GM18907 (cell line): ENCODE results near the gene HEBP1.

Experiments
- ATAC-seq: cut with Tn5 transposase; IDR thresholded peaks from one replicate; pipeline ENCODE4 v1.9.1; 2021; ENCODE audit warnings: mild to moderate bottlenecking, moderate library complexity; ENCODE audit not compliant: unreplicated experiment

HEBP1 gene

GRCh38 chr12:13024531-13024916 lies 24.5 kb upstream of the HEBP1 start:
- ATAC-seq = no peak

- no peak for ATAC-seq
These were observed 23.9 kb upstream of the HEBP1 start for GRCh38 chr12:13023811-13024530.

GRCh38 chr12:13022851-13023271 lies 22.8 kb upstream of the HEBP1 start:
- ATAC-seq = no peak

- no peak for ATAC-seq
These were observed 11.0 kb upstream of the HEBP1 start for GRCh38 chr12:13011098-13011497.

- ATAC-seq = no peak
These were observed 8.8 kb upstream of the HEBP1 start for GRCh38 chr12:13008741-13009380.

GRCh38 chr12:13007496-13008233 lies 7.6 kb upstream of the HEBP1 start:
- ATAC-seq = no peak

GRCh38 chr12:13005649-13006048 lies 5.6 kb upstream of the HEBP1 start:
- no peak for ATAC-seq

- ATAC-seq = no peak
These were observed 4.9 kb upstream of the HEBP1 start for GRCh38 chr12:13004986-13005385.

GRCh38 chr12:13004361-13004760 lies 4.3 kb upstream of the HEBP1 start:
- no peak for ATAC-seq

GRCh38 chr12:13002301-13003097 lies 2.4 kb upstream of the HEBP1 start:
- no peak for ATAC-seq

- ATAC-seq = no peak
These were observed 1.6 kb upstream of the HEBP1 start for GRCh38 chr12:13001775-13002040.

- peak; percentile 31 for ATAC-seq
These were observed 1.1 kb upstream of the HEBP1 start for GRCh38 chr12:13000925-13001774.

GRCh38 chr12:13000616-13000924 lies 505 bp upstream of the HEBP1 start:
- peak; percentile 36 for ATAC-seq

- no peak for ATAC-seq
These were observed 650 bp downstream of the HEBP1 start for GRCh38 chr12:12999271-12999958.

GRCh38 chr12:12998248-12998647 lies 1.8 kb downstream of the HEBP1 start:
- ATAC-seq = no peak

- no peak for ATAC-seq
These were observed 2.3 kb downstream of the HEBP1 start for GRCh38 chr12:12997734-12998133.

- ATAC-seq = no peak
These were observed 2.9 kb downstream of the HEBP1 start for GRCh38 chr12:12997156-12997555.

- ATAC-seq = no peak
These were observed 3.9 kb downstream of the HEBP1 start for GRCh38 chr12:12996209-12996608.

GRCh38 chr12:12995088-12995487 lies 5.0 kb downstream of the HEBP1 start:
- no peak for ATAC-seq

- no peak for ATAC-seq
These were observed 6.7 kb downstream of the HEBP1 start for GRCh38 chr12:12993367-12993766.
